ENCODE data around the gene FOXJ3.

FOXJ3 gene

GRCh38 chr1:42221952-42222606 lies 113.0 kb downstream of the FOXJ3 start:
- H3K4me3 ChIP-seq (replicated peaks in 1 of 2; ENCODE audit: low read depth in 2 of 2, low read length in 2 of 2): no peak overlapping the region
- peak; percentile 73 to 77 for DNase-seq (ENCODE audit: low read depth in 2 of 2)
- no peak for TF ChIP-seq CTCF (IDR thresholded peaks at IDR 0.05; ENCODE audit: low read depth, low read length)

- no peak for DNase-seq (ENCODE audit: low read depth in 2 of 2)
- no peak for TF ChIP-seq CTCF (IDR thresholded peaks at IDR 0.05; ENCODE audit: low read depth, low read length)
- no peak overlapping the region for H3K4me3 ChIP-seq (replicated peaks in 1 of 2; ENCODE audit: low read depth in 2 of 2, low read length in 2 of 2)
Measured at GRCh38 chr1:42221456-42221855, 113.6 kb downstream of the FOXJ3 start.

GRCh38 chr1:42219627-42220026 lies 115.4 kb downstream of the FOXJ3 start:
- no peak for DNase-seq (ENCODE audit: low read depth in 2 of 2)
- H3K4me3 ChIP-seq (replicated peaks in 1 of 2; ENCODE audit: low read depth in 2 of 2, low read length in 2 of 2): no peak overlapping the region
- TF ChIP-seq CTCF (IDR thresholded peaks at IDR 0.05; ENCODE audit: low read depth, low read length): no peak

- peak; percentile 83 to 86 for DNase-seq (ENCODE audit: low read depth in 2 of 2)
- H3K4me3 ChIP-seq (replicated peaks in 1 of 2; ENCODE audit: low read depth in 2 of 2, low read length in 2 of 2): no peak overlapping the region
- TF ChIP-seq CTCF (IDR thresholded peaks at IDR 0.05; ENCODE audit: low read depth, low read length): no peak
Measured at GRCh38 chr1:42214447-42214871, 120.6 kb downstream of the FOXJ3 start.

GRCh38 chr1:42211224-42211623 lies 123.8 kb downstream of the FOXJ3 start:
- H3K4me3 ChIP-seq (replicated peaks in 1 of 2; ENCODE audit: low read depth in 2 of 2, low read length in 2 of 2): no peak overlapping the region
- TF ChIP-seq CTCF (IDR thresholded peaks at IDR 0.05; ENCODE audit: low read depth, low read length): no peak
- DNase-seq (ENCODE audit: low read depth in 2 of 2): peak in 1 of 2 donors; percentile 65

- H3K4me3 ChIP-seq (replicated peaks in 1 of 2; ENCODE audit: low read depth in 2 of 2, low read length in 2 of 2): no peak overlapping the region
- no peak for TF ChIP-seq CTCF (IDR thresholded peaks at IDR 0.05; ENCODE audit: low read depth, low read length)
- DNase-seq (ENCODE audit: low read depth in 2 of 2): peak; percentile 36 to 76
Measured at GRCh38 chr1:42210421-42211133, 124.5 kb downstream of the FOXJ3 start.
